ENCODE measurements around the gene TRAF3. TPM values are rescaled to one million over a fixed set of nuclear protein-coding genes. Genes with fewer than 3 reads are reported as not detected.

The TRAF3 gene
- total RNA-seq, 6 experiments from 2014 or later = 19.9 to 28.8 (median 22.6) TPM

DNA sequence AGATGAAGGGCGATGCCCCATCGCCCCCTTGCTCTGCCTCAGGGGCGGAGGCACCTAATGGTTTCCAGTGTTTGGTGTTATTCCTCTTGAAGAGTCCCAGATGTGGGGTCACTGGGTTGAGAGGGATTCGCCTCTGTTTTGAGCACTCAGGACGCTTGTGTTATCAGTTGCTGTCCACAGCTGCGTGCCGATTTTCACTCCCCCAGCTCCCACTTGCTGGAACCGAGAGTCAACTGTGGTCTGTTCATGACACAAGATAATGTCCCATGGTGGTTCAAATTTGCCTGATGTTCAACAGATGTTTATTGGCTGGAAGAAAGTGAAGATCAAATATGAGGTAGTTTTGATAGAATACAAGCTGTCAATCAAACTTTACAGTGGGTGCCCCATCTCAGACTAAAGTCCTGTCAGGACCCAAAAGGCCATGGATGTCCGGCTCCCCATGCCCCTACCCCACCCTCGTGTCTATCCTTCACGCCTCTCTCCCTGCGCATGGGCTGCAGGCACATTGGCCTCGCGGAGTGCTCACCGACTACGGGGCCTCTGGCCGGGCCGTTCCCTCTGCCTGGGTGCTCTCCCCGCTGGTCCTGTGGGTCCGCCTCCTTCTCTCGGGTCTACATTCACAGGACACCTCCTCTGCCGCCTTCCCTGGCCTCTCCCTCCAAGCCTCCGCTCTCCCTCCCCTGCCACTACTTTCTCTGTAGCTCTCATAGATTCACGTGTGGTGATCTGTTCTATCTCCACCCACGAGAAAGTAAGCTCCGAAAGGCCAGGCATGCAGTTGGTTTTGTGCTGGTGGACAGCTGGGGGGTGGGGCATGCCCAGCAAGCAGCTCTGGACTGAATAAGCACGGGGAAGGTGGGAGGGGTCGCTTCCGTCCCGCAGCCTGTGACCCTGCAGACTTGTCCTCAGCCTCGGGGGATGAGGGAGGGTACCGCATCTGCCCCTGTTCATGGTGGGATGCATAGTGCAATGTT is 6.8 kb upstream of the TRAF3 start:
- Mint-ChIP-seq H3K27ac (no peak overlapping the region), H3K36me3 (ENCODE audit: low read depth) (no peaks in the 10 kb centered on the region), H3K4me3 (no peak overlapping the region), H3K9me3 (no peaks in the 10 kb centered on the region), H3K27me3 (ENCODE audit: insufficient read depth) (peaks cover 21% of the 10 kb centered on the region), H3K4me1 (ENCODE audit: low read depth) (peaks cover 14% of the 10 kb centered on the region)
- no peak for DNase-seq
- TF ChIP-seq, protein P1, sequence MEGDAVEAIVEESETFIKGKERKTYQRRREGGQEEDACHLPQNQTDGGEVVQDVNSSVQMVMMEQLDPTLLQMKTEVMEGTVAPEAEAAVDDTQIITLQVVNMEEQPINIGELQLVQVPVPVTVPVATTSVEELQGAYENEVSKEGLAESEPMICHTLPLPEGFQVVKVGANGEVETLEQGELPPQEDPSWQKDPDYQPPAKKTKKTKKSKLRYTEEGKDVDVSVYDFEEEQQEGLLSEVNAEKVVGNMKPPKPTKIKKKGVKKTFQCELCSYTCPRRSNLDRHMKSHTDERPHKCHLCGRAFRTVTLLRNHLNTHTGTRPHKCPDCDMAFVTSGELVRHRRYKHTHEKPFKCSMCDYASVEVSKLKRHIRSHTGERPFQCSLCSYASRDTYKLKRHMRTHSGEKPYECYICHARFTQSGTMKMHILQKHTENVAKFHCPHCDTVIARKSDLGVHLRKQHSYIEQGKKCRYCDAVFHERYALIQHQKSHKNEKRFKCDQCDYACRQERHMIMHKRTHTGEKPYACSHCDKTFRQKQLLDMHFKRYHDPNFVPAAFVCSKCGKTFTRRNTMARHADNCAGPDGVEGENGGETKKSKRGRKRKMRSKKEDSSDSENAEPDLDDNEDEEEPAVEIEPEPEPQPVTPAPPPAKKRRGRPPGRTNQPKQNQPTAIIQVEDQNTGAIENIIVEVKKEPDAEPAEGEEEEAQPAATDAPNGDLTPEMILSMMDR (IDR thresholded peaks at IDR 0.05) = no peak

DNA sequence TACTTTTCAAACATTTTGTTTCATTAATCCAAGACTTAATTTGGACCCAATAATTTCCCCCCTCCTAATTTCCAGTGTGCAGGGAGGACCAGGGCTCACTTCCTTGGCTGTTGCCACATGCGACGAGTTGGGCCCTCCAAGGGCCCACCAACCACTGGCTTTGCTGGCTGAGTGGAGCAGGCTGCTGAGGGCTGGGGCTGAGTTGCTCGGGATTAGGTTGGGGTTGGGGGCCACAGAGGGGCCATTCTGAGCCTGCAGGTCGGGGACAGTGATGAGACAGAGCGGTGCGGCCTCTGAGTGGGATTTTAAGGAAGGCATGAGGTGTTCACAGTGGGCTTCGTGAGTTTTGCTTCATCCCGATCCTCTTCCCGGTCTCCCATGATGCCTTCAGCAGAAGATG is 6.1 kb upstream of the TRAF3 start:
- Mint-ChIP-seq H3K4me3 (no peak overlapping the region), H3K36me3 (ENCODE audit: low read depth) (no peaks in the 10 kb centered on the region), H3K9me3 (no peaks in the 10 kb centered on the region), H3K27me3 (ENCODE audit: insufficient read depth) (peaks cover 21% of the 10 kb centered on the region), H3K4me1 (ENCODE audit: low read depth) (peaks cover 18% of the 10 kb centered on the region), H3K27ac (no peak overlapping the region)
- no peak for DNase-seq
- TF ChIP-seq, protein P1 (IDR thresholded peaks at IDR 0.05) = no peak

DNA sequence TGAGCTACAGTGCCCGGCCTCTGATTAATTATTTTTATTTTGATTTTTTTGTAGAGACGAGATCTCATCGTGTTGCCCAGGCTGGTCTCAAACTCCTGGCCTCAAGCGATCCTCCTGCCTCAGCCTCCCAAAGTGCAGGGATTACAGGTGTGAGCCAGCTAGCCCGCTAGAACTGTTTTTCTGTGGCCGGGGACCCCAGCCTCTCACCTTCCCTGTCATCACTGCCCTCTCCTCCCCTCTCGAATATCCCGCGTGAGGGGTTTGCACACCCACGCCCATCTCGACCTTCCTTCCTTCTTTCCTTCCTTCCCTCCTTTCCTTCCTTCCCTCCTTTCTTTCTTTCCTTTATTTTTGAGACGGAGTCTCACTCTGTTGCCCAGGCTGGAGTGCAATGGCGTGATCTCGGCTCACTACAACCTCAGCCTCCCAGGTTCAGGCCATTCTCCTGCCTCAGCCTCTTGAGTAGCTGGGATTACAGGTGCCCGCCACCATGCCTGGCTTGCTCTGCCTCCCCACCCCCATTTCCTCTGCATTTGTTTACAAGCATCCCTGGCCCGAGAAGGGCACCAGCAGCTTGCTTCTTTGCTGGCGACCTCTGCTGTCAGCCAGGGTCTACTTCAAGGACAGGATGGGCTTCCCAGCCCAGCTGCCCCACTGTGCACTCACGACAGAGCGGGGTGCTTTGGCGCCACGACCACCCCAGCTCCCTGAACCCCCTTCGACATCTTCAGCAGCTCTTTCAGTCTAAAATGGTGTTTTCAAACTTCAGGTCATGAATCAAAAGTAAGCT is 4.3 kb upstream of the TRAF3 start:
- peaks cover 16% of the 10 kb centered on the region for H3K27me3 Mint-ChIP-seq (ENCODE audit: insufficient read depth)
- no peak overlapping the region for H3K4me3 Mint-ChIP-seq
- no peak for DNase-seq
- H3K4me1 Mint-ChIP-seq (ENCODE audit: low read depth) = peaks cover 23% of the 10 kb centered on the region
- no peaks in the 10 kb centered on the region for H3K36me3 Mint-ChIP-seq (ENCODE audit: low read depth)
- H3K27ac Mint-ChIP-seq = no peak overlapping the region
- H3K9me3 Mint-ChIP-seq = no peaks in the 10 kb centered on the region
- TF ChIP-seq, protein P1 (IDR thresholded peaks at IDR 0.05) = peak; percentile 28; the same call in 1 of the 2 replicates

DNA sequence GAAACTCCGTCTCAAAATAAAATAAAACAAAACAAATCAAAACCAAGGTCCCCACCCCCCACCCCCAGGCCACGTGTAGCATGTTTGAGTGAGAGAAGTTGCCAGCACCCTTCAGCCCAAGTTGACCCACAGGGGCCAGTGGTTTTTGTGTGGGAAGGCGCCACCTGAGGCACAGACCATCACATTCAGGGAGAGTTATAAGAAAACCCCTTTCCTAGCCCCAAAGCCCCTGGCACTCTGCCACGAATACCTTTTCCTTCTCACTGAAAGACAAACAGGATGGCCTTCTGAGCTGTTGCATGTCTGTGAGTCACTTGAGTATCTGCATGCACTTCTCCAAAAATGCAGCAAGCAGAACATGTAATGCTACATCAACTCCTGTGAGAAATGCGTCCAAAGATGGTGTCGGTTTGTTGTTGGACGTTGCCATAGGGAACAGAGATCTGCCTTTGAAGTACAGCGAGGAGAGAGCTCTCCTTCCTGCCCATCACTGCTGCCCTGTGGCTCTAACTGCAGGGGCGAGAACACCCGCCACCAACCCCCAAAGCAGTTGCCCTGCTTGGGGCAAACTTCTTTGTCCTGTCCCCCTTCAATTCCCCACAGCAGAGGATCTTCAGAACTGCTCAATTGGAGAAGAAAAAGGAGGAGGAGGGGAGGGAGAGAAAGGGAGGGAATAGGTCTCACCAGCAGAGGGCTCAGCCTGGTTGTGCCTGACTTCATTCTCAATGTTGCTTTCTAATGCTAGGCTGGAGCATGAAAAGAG is 2.7 kb upstream of the TRAF3 start:
- Mint-ChIP-seq H3K27ac (peak overlapping the region; percentile 96), H3K4me1 (ENCODE audit: low read depth) (peaks cover 34% of the 10 kb centered on the region), H3K9me3 (no peaks in the 10 kb centered on the region), H3K27me3 (ENCODE audit: insufficient read depth) (peaks cover 11% of the 10 kb centered on the region), H3K4me3 (peak overlapping the region; percentile 38; the same call in 1 of the 2 replicates), H3K36me3 (ENCODE audit: low read depth) (no peaks in the 10 kb centered on the region; the same call in 1 of the 2 replicates)
- TF ChIP-seq, protein P1 (IDR thresholded peaks at IDR 0.05) = peak; percentile 82
- peak; percentile 70 for DNase-seq
